NCI-H2029 (cell line): Measurements from ENCODE around the gene ANKS3.
A peak's percentile ranks its signal among the peaks of the same experiment; 100 is the strongest.

Experiments
- DNase-seq: peaks from one replicate; lab custom pipeline; 2025; lab: John Stamatoyannopoulos, UW

The ANKS3 gene

DNA sequence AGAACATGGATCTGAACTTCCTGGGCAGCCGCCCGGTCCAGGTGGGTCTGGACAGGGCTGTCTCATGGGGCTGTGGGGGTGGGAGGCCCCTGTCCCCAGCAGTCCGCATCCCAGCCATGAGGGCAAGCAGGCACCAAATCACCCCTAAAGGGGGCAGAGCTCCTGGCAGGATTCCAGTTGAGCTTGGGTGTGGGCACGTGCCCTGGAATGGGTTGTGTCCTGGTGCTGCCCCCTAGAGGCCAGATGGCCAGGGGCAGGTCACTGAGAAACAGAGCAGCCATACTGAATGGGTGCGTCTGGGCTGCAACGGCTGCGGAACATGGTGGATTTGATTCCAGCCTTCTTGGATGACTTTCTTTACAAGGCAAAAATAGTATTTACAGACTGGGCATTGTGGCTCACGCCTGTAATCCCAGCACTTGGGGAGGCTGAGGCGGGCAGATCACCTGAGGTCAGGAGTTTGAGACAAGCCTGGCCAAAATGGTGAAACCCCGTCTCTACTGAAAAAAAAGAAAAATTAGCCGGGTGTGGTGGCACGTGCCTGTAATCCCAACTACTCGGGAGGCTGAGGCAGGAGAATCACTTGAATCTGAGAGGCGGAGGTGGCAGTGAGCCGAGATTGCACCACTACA lies 83.5 kb downstream of the ANKS3 start:
- peak; percentile 48 for DNase-seq

DNA sequence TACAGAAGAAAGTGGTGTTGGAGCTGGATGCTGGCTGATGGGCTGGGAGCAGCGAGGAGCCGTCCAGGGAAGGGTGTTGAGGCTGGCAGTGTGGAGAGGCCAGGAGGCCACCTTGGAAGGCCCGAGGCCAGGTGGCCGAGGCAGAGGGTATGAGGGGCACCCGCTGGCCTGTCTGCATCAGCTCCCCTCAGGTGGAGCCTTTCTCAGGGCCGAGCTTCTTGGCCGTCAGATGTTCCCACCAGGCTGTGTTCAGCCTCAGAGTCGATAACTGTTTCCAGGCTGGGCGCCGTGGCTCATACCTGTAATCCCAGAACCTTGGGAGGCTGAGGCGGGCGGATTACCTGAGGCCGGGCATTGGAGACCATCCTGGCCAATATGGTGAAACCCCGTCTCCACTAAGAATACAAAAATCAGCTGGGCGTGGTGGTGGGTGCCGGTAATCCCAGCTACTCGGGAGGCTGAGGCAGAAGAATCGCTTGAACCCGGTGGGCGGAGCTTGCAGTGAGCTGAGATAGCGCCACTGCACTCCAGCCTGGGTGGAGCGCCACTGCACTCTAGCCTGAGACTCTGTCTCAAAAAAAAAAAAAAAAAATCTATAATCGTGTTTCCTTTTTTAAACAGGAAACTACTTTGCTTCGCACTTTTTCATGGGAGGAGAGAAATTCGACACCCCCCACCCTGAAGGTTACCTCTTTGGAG lies 84.2 kb downstream of the ANKS3 start:
- no peak for DNase-seq

DNA sequence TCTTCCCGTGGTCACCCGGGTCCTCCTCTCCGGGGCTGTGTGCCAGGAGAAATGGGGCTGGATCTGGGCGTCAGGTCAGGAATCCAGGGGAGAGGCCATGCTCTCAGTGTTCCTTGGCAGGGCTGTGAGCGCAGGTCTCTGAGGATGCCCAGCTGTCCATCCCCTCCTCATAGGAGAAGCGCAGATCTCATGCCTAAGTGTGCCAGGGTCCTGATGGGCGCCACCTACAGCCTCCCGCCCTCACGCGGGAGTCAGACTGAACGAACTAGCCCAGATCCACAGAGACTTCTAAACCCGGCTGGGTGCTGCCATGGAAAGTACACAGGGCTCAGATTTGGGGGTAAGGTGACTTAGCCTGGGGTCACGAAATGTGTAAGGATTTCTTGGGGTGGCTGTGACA lies 85.2 kb downstream of the ANKS3 start:
- no peak for DNase-seq

DNA sequence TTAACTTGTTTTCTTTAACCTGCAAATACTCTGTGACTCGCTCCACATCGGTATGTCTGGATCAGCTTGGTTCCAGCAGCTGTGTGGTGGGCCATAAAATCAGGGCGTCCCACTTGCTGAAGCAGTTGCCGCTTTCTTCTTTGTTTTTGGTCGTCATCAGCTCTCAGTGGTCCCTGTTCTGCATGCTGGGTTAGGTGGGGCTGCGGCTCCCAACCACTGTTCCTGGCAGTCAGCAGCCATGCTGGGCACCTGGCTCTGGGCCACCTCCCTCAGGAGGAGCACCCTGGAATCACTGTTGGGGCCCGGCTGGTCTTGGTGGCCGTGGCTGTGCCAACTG lies 86.5 kb downstream of the ANKS3 start:
- no peak for DNase-seq

DNA sequence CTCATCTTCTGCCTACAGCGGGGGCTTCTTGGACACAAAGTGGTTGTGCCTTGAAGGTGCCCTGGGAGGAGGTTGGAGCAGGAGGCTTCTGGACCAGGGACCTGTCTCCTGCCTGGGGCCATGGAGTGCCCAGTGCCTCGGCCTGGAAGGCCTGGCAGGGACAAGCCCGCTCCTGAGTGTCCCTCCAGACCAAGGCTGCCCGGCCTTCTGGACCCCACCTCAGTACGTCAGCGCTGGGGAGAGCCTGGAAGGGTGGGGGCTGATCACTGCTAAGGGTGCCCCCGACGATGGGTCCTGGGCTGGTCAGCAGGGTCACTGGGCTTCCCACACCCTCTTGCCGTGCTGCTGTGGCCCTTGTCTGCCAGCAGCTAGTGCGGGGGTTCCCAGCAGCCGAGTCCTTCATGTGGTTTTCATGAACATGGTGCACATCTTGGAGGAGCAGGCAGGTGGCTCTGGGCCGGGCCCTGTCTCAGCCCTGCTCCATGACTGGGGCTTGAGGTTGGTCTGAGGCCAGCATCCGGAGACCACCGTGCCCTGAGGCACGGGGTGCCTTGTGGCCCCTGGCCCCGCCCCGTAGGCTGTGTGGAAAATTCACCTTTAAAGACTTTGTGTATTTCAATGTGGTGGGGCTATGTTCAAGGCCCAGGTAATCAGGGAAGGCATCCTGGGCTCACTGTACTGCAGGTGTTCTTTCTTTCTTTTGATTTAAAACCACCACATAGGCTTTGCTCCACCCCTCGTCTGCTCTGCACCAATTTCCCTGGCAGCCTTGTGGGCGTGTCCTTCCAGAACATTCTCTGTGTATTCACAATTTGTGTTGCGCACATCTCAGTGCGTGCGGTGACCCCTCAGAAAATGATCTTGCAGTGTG lies 87.1 kb downstream of the ANKS3 start:
- DNase-seq, result no peak
